Glomerular endothelial cell (primary cell): ENCODE results near the gene SIAE. TPM values are rescaled to one million over a fixed set of nuclear protein-coding genes. Genes with fewer than 3 reads are reported as not detected.

Experiments used
- DNase-seq: peaks from one replicate; pipeline ENCODE4 v3.0.0-alpha.2; 2011; ENCODE audit warnings: low read depth, low spot score; ENCODE audit errors: extremely low read depth
- total RNA-seq: library from RNA; depleted of rRNA; stranded (reverse); fragments of >200 nt; gene quantifications from 2 replicates; pipeline ENCODE4 v1.2.3, GENCODE V29; 2015

The SIAE gene
- total RNA-seq, 1 donor from 2014 or later: 39.5 TPM

DNA sequence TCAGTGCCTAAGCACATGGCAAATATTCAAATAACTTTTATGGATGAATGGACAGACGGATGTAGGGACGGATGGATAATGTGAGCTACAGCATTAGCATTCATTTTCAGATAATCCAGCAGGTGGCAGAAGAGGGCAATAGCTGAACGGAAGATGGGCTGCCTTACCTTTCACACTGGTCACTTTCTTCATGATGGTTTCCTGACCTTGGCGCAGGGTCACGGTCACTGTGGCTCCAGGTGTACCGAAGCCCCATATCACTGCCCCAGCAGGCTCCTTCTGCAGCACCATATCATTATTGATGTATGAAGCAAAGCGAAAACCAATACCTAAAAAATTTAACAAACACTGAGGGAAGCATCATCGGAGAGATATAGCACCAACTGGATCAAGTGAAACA is 4.3 kb downstream of the SIAE start:
- no peak for DNase-seq

DNA sequence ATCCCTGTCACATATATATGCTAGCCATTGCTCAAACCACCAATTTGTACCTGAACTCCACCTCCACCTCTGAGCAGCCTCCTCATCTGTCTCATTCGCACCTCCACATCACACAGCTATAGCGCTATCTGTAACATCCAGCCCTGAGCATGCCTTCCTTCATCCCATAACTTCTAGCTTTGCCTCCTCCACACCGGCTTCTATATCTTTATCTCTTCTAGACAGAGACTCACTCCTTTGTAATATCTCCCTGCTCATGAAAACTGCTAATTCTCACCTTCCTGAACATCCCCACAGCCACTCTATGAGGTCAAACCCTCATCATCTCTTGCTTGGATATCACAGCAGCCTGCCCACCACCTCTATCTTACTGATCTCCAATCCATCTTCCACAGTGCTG is 5.9 kb downstream of the SIAE start:
- no peak for DNase-seq

DNA sequence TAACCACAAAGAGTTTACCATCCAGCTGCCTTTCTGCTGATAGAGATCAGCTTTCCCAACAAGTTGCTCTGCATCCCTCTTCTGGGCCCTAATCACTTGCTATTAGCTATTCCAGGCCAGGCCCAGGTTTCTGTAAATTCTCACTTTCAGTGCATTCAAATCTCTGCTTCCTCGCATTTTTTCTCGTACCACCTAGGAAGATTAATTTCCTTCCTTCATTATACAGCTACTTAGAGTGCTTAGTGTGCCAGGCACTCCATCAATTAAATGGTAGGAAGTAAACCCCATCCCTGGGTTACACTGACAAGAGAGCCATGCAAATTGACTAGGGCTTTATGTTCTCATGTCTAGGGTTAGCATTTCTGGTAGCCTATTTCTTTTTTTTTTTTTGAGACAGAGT is 9.7 kb downstream of the SIAE start:
- no peak for DNase-seq

DNA sequence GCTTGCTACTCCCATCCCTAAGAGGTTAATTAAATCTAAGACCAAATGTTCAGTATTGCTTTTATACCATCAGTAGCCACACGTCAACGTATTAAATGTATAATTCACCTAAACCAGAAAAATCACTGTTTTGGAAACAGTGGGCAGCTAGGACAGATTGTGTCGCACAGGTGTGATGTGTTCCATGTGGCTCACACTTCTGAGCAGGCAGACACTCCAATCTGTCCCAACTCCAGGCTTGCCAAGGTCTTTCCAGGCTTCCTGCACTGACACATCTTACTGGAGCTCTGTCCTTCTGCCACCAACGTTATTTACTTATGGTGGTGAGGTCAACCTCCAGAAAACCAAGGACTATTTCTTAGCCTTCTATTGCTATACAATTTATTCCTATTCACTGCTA is 11.4 kb downstream of the SIAE start:
- DNase-seq: no peak

DNA sequence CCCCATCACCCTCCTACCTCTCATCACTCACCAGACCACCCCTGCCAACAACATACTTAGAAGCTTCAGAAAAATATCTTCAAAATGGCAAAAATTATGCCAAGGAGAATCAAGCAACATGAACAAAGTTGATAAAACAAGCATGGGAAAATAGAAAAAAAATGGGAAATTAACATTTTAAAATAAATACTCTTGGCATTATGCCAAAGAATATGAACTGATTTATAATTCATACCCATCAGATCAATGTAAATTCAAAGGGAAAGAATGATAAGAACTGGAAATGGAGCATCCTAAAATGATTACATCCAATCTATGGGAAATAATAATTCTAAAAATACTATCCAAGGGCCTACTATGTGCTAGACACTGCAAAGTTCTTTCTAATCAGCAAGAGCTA is 12.0 kb downstream of the SIAE start:
- no peak for DNase-seq

GRCh38 chr11:124658986-124659385 is 14.6 kb downstream of the SIAE start:
- DNase-seq: no peak

DNA sequence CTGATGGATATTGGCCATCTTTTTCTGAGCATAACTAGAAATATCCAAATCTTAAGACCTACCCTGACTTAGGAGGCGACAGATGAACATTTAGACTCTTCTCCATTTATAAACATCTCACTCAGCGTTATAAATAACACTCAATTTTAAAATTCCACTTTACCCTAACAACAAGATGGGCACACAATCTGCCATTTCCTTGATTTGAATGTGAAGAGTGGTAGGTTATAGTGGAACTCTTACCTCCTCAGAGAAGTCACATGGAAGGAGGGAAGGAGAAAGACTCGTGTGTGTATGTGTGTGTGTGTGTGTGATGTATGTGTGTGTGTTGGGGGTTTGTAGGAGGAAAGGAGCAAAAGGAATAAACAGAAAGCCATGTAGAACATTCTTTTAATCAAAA is 15.0 kb downstream of the SIAE start:
- no peak for DNase-seq

- DNase-seq: no peak
Observed at GRCh38 chr11:124657904-124658303, 15.6 kb downstream of the SIAE start.

GRCh38 chr11:124656774-124657630 is 16.5 kb downstream of the SIAE start:
- no peak for DNase-seq

DNA sequence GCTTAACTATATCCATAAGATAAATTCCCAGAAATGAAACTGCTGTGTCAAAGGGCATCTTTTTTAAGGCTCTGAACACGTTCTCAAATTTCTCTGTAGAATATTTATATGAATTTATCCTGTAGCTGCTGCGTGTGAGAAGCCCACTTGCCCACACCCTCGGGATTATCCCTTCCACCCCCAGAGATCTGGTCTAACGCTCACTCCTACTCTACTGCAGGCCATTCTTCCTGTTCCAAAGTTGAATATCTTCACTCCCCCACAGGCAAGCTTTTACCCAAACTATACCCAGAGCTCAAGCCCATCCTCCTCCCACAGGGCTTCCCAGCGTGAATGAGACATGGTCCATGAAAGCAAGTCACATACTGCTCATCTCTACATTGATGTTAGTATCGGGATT is 24.9 kb downstream of the SIAE start:
- no peak for DNase-seq

- no peak for DNase-seq
Observed at GRCh38 chr11:124646148-124646547, 27.4 kb downstream of the SIAE start.

DNA sequence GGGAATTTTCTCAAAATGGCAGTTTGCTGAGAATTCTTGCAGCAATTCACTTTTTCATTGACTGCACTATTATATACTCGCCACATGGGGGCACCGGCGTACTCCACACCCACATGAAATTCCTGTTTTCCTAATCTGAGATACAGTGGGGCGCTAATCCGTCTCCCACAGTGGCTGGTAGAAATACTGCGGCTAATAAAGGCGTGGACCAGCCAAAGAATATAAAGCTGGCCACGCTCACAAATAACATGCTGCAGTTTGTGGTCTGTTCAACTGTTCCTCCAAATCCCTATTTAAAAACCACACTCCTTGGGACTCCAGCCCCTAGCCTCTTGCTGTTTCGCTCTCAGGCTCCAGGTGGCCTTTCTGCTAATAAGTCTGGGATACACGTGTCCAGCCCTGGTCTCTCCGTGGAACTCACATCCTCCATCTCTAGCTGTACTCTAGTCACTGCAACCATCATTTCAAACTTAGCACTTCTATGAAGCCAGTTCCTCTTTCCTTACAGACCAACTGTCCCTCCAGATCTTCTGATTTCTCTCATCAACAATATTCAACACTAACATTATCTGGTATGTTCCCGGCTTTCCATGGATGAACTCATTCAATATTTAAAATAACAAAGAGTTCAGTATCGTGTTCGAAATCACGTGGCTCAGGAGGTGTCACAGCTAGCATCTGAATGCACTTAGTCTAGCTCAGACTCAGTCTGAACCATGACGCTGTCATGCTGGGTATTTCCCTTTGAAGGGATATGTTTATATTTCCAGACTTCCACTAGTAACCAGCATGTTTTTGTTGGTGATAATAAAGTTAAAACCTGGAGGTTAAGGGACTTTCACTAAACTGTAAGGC is 28.9 kb downstream of the SIAE start:
- no peak for DNase-seq

GRCh38 chr11:124643605-124644425 is 29.7 kb downstream of the SIAE start:
- DNase-seq: no peak

- no peak for DNase-seq
Observed at GRCh38 chr11:124643042-124643604, 30.4 kb downstream of the SIAE start.

DNA sequence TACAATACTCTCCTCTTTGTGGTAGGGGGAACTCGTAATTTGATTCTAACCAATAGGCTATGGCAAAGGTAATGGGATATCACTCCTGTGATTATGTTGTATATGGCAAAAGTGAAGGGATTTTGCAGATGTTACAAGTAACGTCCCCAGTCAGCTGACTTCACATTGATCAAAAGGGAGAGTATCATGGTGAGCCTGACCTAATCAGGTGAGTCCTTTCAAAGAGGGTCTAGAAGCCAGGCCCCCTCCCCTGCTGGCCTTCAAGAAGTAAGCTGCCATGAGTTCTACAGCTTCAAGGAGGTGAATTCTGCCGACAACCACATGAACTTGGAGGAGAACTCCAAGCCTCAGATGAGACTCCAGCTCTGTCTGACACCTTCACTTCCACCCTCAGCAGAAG is 30.9 kb downstream of the SIAE start:
- DNase-seq: no peak

GRCh38 chr11:124640666-124641065 is 32.9 kb downstream of the SIAE start:
- no peak for DNase-seq

GRCh38 chr11:124639186-124639585 is 34.4 kb downstream of the SIAE start:
- no peak for DNase-seq

DNA sequence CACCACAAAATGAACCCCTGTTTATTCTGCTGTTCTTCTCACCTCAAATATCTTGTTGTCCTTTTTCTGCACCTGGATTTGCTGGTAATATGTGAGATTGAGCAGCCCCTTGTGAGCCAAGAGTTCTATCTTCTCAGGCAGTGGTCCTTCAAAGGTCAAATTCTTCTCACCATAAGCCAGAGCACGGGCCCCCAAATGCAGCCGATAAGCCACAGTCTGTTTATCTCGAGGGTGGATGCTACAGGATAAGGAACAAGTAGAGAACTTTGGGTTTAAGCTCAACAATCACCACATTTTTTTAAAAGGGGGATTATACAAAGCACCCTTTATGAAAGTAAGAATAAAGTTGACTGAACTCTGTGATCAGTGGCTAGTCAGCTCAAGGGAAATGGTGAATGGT is 35.0 kb downstream of the SIAE start:
- DNase-seq: no peak

- DNase-seq: no peak
Observed at GRCh38 chr11:124635932-124636331, 37.6 kb downstream of the SIAE start.

DNA sequence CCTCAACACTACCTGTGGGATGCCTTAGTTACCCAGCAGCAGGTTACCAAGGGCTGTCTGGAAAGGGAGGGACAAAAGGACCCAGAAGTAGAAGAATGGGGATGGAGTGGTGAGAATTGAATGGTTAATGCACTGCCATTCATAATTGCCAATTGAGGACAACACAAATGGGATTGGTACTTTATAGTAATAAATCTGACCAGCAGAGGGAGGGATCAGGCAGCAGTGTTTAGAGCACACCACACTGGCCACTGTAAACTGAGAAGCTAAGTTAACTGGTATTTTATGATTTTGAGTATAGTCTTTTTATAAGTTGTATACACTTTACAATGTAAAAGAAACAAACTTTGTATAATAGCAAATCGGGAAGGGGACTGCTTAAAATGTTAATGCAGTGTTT is 40.2 kb downstream of the SIAE start:
- DNase-seq: no peak

- DNase-seq: no peak
Observed at GRCh38 chr11:124629961-124630360, 43.6 kb downstream of the SIAE start.
